HG02943 (cell line): ENCODE data around the gene ARFRP1.

Experiments used
- ATAC-seq: cut with Tn5 transposase; IDR thresholded peaks from one replicate; pipeline ENCODE4 v1.9.1; 2021; ENCODE audit warnings: mild to moderate bottlenecking, low read depth, moderate library complexity; ENCODE audit not compliant: unreplicated experiment

ARFRP1 gene

DNA sequence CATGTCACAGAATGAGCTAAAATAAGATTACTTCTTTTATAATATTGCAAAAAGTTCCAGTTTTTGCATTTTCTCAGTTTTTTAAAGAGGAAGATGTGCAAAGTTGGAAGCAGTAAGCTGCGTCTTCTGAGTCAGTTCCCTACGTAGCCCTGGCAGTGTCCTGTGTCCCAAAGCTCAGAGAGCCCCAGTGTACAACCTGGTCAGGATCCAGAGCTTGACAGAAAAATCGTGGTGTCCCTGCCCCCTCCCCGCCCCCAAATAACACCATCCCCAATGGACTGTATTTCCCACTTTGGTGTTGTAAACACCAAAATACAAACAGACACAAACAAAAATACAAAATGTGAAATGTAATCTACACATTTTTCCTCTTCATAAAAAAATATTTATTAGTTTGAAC is 36.4 kb upstream of the ARFRP1 start:
- ATAC-seq = no peak

DNA sequence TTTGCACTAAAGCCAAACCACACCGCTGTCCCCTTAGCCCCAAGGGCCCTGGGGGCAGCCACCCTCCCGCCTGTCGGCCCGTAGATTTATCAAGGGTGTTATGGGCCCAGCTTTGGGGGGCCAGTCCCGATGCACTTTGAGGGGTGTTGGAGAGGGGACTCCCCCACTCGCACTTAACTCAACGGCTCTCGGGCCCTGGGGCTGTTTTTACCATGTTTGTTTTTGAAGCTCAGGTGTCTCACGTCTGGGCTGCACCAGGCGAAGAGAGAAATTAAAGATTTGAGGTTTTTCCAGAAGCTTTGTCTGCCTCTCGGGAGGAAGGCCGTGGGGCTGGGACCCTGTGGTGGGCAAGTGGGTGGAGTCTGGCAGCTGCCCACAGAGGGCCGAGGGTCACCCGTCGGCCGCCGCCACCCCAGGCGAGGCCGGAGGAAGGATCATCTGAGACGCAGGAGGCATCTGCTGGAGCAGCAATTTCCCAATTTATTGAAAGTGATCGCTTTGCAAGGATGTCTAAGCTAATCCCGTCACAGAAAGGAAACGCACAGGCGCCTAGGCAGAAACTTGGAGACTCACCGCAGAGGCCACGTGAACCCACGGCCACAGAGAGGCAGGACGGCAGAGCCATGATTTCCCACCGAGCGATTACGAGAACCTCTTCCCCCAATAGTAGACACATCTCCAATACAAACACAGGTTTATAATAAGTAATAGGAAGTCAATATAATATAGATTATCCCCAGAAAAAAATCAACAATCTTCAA is 35.6 kb upstream of the ARFRP1 start:
- ATAC-seq = no peak

- ATAC-seq = no peak
Measured at GRCh38 chr20:63742381-63743024, 34.7 kb upstream of the ARFRP1 start.

DNA sequence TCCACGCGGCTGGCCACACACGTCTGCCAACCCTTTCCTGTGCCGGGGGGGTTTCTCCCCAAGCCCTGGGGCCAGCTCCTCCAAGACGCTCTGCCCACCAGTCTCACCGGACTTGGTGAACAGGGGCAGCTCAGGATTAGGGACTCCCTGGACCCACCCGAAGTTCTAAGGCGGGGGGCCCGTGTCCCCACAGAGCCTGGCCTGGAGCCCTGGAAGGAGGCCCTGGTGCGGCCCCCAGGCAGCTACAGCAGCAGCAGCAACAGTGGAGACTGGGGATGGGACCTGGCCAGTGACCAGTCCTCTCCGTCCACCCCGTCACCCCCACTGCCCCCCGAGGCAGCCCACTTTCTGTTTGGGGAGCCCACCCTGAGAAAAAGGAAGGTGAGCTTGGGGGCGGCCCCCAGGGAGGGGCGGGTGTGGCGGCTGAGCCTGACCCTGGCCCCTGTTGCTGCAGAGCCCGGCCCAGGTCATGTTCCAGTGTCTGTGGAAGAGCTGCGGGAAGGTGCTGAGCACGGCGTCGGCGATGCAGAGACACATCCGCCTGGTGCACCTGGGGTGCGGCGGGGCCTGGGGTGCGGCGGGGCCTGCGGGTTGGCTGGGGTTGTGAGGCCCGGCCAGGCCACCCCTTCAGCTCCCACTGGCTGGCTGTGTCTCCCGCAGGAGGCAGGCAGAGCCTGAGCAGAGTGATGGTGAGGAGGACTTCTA is 34.1 kb upstream of the ARFRP1 start:
- no peak for ATAC-seq

DNA sequence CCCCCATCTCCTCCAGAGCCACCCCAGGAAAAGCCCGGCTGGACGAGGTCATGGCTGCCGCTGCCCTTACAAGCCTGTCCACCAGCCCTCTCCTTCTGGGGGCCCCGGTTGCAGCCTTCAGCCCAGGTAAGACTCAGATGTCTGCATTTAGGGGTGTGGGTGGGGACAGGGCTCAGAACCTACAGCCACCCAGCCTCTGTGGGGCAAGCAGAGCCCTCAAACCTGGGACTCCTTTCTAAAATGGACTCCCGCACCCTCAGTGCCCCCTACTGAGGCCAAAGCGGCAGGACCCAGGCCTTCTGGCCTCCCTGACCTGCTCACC is 33.5 kb upstream of the ARFRP1 start:
- ATAC-seq = no peak

DNA sequence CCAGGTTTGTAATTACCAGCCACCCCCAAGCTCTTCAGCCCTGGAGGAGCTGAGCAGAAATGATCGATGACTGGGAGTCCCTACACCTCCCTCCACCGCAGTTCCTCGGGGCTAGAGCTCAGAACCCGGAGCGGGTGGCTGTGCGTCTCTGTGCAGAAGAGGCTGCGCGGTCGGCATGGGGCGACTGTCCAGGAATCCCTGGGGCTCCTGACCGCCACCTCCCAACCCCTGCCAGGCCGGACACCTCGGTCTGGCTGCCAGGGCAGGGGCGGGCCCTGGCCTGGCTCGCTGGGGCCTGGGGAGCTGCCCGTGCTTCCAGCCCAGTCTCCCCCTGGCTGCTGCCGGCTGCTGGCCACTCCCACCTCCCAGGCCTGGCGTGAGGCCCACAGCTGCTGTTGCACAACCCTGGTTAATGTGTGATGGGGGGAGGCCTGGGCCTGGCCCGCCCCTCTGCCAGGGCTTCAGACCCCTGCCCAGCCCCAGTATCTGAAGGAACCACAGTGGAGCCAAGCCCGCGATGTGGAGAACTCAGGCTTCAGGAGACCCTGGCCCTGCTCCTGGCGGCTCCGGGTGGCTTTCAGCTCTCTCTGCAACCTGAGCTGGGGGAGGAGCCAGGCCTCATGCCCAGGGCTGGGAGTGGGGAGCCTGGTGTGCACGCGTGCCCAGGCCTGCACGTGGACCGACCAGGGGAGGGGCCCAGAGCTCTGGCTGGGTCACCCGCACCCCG is 33.0 kb upstream of the ARFRP1 start:
- no peak for ATAC-seq

DNA sequence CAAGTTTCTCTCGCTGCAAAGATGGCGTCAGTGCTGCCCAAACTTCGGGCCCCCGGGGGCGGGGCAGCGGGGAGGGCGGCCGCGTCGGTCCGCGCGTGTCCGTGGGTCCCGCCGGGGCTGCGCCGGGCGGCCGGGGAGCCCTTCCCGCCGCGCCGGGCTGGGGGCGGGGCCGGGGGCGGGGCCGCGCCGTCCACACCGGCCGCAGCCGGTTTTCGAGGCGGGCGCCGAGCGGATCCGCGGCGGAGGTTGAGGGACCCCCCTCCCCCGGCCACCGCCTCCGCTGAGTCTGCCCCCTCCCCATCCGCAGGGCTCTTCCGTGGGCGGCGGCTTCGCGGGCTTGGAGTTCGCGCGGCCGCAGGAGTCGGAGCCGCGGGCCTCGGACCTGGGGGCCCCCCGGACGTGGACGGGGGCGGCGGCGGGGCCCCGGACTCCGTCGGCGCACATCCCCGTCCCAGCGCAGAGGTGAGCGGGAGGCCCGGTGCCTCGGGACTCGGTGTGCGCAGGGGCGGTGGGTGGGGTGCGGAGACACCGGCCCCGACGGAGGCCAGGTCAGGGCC is 32.4 kb upstream of the ARFRP1 start:
- no peak for ATAC-seq

DNA sequence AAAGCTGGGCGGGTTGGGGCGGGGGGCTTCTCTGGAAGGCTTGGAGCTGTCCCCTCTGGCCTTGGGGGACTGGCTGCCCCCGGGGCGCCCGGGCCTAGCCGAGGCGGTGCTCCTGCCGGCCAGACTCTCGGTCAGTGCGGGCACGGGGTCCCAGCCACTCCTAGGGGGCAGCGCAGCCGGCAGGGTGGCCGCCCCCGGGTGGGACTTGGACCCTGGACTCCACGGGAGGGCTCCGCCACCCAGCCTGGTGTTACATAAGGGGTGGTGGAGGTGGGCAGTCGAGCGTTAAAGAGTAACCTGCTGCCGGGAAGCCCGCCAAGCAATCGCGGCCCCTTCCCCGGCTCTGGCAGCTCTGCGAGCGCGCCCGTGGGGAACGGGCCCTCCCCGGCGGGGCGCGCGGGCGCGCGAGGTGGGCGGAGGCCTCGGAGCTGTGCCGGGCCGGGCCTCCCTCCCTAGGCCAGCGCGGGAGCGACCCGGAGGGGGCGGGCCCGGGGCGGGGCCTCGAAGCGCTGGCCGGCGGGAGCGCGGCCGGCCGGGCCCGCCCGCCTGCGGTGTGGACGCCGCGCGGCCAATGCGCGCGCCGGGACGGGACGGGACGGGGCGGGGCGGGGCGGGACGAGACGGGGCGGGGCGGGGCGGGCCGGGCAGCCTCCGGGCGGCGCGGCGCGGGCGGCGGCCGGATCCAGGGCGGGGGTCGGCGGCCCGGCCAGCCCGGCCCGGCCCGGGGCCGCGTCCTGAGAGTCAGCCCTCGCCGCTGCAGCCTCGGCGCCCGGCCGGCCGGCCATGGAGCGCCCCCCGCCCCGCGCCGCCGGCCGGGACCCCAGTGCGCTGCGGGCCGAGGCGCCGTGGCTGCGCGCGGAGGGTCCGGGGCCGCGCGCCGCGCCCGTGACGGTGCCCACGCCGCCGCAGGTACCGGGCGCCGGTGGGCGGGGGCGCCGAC is 31.6 kb upstream of the ARFRP1 start, which contains the start of gene SLC2A4RG:
Gene SLC2A4RG, plus strand, starts transcription at position 647 of the 940 bp plus-strand sequence. Its CDS starts 137 bp downstream, at position 784.
- no peak for ATAC-seq

- no peak for ATAC-seq
Measured at GRCh38 chr20:63738687-63739129, 30.9 kb upstream of the ARFRP1 start.

DNA sequence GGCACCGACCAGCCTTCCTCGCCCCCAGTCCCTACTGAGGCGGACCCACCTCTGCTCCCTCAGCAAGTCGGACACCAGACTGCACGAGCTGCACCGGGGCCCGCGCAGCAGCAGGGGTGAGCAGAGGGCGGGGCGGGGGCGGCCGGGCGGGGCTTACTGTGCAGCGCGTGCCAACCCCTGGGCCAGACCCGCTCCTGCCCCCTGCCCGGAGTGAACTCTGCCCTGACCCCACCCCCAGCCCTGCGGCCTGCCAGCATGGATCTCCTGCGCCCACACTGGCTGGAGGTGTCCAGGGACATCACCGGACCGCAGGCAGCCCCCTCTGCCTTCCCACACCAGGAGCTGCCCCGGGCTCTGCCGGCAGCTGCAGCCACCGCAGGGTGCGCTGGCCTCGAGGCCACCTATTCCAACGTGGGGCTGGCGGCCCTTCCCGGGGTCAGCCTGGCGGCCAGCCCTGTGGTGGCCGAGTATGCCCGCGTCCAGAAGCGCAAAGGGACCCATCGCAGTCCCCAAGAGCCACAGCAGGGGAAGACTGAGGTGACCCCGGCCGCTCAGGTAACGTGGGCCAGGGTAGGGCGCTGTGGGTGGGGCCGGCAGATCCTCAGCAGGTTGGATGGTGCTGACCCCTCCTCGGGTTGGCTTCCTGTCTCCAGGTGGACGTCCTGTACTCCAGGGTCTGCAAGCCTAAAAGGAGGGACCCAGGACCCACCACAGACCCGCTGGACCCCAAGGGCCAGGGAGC is 30.3 kb upstream of the ARFRP1 start:
- ATAC-seq = no peak

- ATAC-seq = no peak
Measured at GRCh38 chr20:63737695-63737944, 29.8 kb upstream of the ARFRP1 start.

DNA sequence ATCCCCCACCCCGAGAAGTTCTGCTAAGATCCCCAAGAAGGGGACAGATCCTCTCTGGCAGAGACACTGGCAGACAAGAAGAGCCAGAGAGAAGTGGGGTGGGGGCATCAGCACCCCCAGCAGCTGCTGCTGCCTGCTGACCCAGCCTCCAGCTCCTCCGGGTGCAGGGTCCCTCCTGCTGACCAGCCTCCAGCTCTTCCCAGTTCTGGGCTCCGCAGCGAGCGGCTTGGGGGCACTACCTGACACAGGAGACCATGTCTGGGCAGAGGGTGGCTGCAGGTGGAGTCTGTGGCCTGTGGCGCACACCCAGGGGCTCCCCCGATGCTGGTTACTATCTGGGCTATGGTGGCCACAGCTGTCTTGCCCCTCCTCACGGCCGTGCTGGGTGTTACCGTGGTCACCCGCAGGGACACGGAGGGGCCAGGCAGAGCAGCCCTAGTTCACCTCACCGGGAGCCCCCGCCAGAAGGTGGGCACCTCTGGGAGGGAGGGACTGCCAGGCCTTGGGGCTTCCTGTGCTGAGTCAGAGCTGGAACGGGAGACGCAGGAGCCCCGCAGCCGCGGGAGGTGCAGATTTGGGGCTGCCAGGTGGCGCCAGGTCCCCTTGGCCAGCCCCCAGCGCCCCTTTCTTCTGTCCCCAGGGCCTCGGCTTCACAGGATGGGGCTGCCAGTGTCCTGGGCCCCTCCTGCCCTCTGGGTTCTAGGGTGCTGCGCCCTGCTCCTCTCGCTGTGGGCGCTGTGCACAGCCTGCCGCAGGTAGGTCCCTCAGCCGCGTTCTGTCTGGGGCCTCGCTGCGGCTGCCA is 29.3 kb upstream of the ARFRP1 start:
- ATAC-seq = no peak

DNA sequence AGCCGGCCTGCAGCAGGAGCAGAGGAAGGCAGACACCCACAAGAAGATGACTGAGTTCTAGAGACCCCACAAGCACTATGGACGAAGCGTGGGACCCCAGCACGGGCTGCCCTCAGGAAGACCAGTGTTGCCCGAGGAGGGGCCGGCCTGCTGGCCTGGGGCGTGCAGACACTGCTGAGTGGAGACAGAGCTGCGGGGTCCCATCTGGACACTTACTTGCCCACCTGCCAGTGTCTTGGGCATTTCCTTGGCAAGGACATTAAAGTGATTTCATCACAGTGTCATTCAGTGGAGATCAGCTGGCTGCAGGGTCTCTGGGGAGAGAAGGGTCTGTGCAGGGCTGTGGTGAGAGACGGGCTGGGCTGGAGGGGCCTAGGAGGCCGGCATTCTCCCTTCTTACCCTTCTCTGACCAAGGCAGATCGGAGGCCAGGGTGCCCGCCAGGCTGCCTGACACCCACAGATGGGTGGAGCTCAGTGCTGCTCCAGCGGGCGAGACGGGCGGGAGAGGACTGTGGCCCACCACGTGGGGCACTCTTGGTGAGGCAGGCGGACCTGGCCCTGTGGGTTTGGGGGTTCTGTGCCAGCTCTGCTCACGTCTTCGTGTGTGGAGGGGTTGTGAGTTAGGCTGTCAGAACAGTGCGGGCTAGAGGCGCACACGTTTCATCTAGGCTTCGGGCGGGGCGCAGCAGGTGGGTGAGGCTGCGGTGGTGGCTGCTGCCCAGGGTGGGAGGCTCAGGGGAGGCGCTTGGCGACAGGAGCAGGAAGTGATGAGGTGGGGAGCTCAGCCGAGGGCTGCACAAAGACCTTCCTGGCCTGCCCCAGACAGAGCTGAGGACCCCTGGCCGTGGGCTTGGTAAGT is 28.3 kb upstream of the ARFRP1 start, which contains the start of gene LIME1:
Gene LIME1, plus strand, starts transcription at position 806 of the 860 bp plus-strand sequence. CDS start 886 bp downstream, outside the sequence.
- no peak for ATAC-seq

- ATAC-seq = no peak
Measured at GRCh38 chr20:63734946-63735858, 27.4 kb upstream of the ARFRP1 start.

- no peak for ATAC-seq
Measured at GRCh38 chr20:63734111-63734945, 26.6 kb upstream of the ARFRP1 start.
